Muscle of leg (tissue), 11 donors: ENCODE results near the gene WDR19. TPM values are rescaled to one million over a fixed set of nuclear protein-coding genes. Genes with fewer than 3 reads are reported as not detected.

Experiments used
- DNase-seq: peaks from one replicate; pipeline ENCODE4 v3.0.0; 2013
- H3K27ac ChIP-seq: one replicate; pipeline ENCODE4 v1.5.1; 2013; ENCODE audit warnings: mild to moderate bottlenecking, low read length, control low read depth
- H3K27me3 ChIP-seq: one replicate; pipeline ENCODE4 v1.6.1; 2013; ENCODE audit warnings: low read length; ENCODE audit not compliant: control insufficient read depth, insufficient read depth
- H3K36me3 ChIP-seq: one replicate; pipeline ENCODE4 v1.6.1; 2013; ENCODE audit warnings: low read length; ENCODE audit not compliant: control insufficient read depth, insufficient read depth
- H3K4me1 ChIP-seq: one replicate; pipeline ENCODE4 v1.6.1; 2013; ENCODE audit warnings: low read length; ENCODE audit not compliant: control insufficient read depth, insufficient read depth
- H3K4me3 ChIP-seq: one replicate; pipeline ENCODE4 v1.5.1; 2013; ENCODE audit warnings: low read length, control low read depth
- H3K9me3 ChIP-seq: replicated peaks from 2 replicates; pipeline ENCODE4 v1.6.1; 2013; ENCODE audit warnings: low read depth, low read length; ENCODE audit not compliant: control insufficient read depth
- WGBS: methylation state at CpG from one replicate; pipeline ENCODE4 v1.1.5; 2013; ENCODE audit warnings: missing lambda C conversion rate; ENCODE audit not compliant: insufficient coverage; 5-methylcytosine and 5-hydroxymethylcytosine counted together
- polyA plus RNA-seq, 8 donors: library from polyadenylated mRNA; unstranded; fragments of 120-200 nt; gene quantifications; one replicate each; pipeline versions ENCODE4 v1.2.1 to v1.2.3, GENCODE V29; 2013; ENCODE audit warnings: inconsistent platforms in 1 of 8, low replicate concordance in 1 of 8; ENCODE audit not compliant: insufficient read length in 8 of 8, insufficient read depth in 1 of 8
- total RNA-seq: library from RNA; stranded (reverse); fragments of 120-200 nt; gene quantifications from one replicate; pipeline ENCODE4 v1.2.4, GENCODE V29; 2013

WDR19 gene
- total and polyA plus RNA-seq, 9 donors, result 15.1 to 24.7 (median 18.0) TPM

- Histone ChIP-seq H3K27ac (peak overlapping the region; percentile 66), H3K27me3 (no peaks in the 10 kb centered on the region), H3K4me1 (peaks cover 9% of the 10 kb centered on the region), H3K4me3 (no peak overlapping the region), H3K36me3 (peaks cover 38% of the 10 kb centered on the region), H3K9me3 (no peaks in the 10 kb centered on the region)
- 69% methylated on average over 4 of the region's 6 CpGs for WGBS
- DNase-seq, result peak; percentile 83
Observed at GRCh38 chr4:39308611-39309010, 126.3 kb downstream of the WDR19 start.

DNA sequence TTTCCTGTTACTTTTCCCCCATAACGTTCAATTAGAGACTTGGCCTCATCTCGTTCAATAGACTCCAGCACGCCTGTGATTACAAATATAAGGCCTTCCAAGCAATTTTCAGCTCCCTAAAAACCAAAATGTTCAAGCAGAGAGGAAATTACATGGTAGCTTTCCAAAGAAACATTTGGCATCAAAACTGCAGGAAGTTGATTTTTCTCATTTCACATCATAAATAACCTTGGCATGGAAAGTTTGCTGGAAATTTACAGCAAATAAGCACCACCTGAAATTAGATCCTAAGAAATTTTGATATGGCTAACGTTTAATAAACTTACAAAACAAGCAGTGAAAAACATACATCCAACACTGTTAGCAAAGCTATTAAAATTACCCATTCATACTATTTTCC lies 130.5 kb downstream of the WDR19 start:
- H3K9me3 ChIP-seq, result no peaks in the 10 kb centered on the region
- H3K4me1 ChIP-seq, result peaks cover 10% of the 10 kb centered on the region
- no CpG with 5 or more reads among the region's 4 CpGs for WGBS
- peaks cover 49% of the 10 kb centered on the region for H3K36me3 ChIP-seq
- H3K4me3 ChIP-seq, result no peak overlapping the region
- DNase-seq, result peak; percentile 63
- no peak overlapping the region for H3K27ac ChIP-seq
- no peaks in the 10 kb centered on the region for H3K27me3 ChIP-seq

DNA sequence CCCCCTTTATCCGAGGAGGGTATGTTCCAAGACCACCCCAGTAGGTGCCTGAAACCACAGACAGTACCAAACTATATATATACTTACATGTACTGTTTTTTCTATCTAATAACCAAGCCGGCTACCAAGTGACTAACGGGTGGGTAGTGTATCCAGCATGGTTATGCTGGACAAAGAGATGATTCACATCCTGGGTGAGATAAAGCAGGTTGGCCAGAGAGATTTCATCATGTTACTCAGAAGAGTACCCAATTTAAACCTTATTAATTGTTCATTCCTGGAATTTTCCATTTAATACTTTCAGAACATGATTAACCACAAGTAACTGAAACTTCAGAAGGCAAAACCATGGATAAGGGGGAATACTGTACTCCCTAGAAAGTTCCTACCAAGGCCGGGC lies 137.3 kb downstream of the WDR19 start:
- no CpG with 5 or more reads among the region's 4 CpGs for WGBS
- DNase-seq, result no peak
- Histone ChIP-seq H3K27me3 (no peaks in the 10 kb centered on the region), H3K4me1 (no peaks in the 10 kb centered on the region), H3K36me3 (peaks cover 25% of the 10 kb centered on the region), H3K27ac (no peak overlapping the region), H3K9me3 (no peaks in the 10 kb centered on the region), H3K4me3 (no peak overlapping the region)

DNA sequence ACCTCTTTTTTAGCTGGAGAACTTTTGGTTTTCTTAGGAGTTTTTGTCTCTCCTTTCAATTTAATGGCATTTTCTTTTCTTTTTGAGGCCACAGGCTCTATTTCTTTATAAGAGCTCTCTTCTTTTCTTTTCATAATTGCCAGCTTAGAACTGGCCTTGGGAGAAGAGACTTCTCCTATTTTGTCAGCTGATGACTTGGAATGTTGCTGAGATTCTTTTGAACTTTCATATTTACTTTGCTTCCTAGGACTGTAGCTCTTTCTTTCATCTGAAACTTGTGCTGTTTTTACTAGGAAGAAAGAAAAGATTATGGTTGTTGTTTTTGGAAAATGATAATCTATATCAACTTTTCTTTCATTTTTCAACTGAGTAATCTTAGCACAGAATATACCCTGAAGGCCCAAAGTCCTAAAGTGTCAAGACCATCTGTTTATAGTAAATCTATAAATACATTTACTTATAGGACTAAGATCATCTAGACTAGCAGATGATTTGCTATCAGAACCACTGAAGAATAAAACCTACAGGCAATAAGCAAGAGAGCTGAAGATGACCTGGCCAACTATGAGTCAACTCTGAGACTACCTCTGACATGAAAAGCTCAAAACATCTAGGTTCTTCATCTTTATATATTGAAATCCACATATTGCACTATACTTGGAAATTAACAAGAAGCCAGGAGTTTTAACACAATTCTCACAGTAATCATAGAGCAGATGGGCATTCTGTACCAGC lies 138.2 kb downstream of the WDR19 start:
- no peaks in the 10 kb centered on the region for H3K4me1 ChIP-seq
- no peak overlapping the region for H3K4me3 ChIP-seq
- no peak for DNase-seq
- peaks cover 23% of the 10 kb centered on the region for H3K36me3 ChIP-seq
- H3K9me3 ChIP-seq, result no peaks in the 10 kb centered on the region
- no peak overlapping the region for H3K27ac ChIP-seq
- H3K27me3 ChIP-seq, result no peaks in the 10 kb centered on the region

DNA sequence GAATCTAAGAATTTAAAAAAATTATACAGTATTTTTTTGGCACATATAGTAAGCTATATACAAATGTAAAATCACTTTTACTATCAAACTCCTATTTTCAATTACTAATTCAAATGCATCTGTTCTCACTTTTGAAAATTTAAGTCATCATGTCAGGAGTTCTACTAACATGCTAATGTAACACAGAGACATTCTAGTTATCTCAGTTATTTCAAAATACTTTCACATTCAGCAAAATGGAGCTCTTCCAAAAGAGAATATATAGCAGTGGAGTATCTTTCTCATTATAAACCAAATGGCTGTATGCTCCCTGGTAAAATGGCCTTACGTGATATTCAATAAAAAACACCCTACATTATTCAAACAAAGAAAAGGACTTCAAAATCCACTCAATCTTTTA lies 141.5 kb downstream of the WDR19 start:
- Histone ChIP-seq H3K9me3 (no peaks in the 10 kb centered on the region), H3K4me3 (no peak overlapping the region), H3K27ac (no peak overlapping the region), H3K27me3 (no peaks in the 10 kb centered on the region), H3K4me1 (no peaks in the 10 kb centered on the region), H3K36me3 (peaks cover 8% of the 10 kb centered on the region)
- no peak for DNase-seq
- WGBS, result no CpG with 5 or more reads among the region's 1 CpG

DNA sequence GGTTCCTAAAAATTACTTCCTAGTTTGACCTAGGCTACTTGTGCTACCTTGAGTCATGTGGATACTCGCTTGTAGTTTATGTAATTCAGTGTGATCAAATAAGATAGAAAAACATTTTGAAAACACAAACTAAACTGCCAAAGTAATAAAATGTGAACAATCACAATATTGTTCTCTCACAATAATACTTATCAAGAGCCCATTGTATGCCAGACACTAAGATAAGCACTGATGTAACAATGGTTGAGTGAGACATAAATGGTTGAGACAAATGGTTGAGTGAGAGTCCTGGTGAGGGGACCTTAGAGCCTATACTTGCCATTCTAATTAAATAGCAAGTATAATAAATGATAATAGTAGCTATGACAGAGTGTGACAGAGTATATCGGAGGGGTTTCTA lies 142.1 kb downstream of the WDR19 start:
- H3K27me3 ChIP-seq, result no peaks in the 10 kb centered on the region
- no peaks in the 10 kb centered on the region for H3K9me3 ChIP-seq
- no CpG with 5 or more reads among the region's 2 CpGs for WGBS
- H3K4me3 ChIP-seq, result no peak overlapping the region
- no peaks in the 10 kb centered on the region for H3K4me1 ChIP-seq
- peaks cover 8% of the 10 kb centered on the region for H3K36me3 ChIP-seq
- H3K27ac ChIP-seq, result no peak overlapping the region
- DNase-seq, result no peak

DNA sequence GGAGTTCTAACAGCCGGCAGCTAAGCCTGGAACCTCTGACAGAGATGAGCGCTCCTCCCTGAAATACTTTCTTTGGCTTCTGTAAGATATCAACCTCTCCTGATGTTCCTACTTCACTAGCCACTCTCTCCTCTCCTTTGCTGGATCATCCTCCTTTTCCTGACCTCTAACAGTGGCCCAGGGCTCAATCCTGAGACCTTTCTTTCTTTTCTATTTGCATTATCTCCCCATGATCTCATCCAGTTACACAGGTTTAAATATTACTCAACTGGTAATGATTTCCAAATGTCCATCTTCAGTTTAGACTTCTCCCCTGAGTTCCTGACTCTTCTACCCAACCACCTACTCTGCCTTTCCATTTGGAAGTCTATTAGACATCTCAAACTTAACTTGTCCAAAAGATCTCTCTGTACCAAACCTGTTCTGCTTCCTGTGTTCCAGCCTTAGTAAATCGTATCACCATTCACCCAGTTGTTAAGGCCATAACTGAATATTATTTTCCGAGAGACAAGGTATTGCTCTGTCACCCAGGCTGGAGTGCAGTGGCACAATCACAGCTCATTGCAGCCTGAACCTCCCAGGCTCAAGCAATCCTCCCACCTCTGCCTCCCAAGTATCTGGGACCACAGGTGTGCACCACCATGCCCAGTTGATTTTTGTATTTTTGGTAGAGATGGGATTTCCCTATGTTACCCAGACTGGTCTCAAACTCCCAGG lies 142.7 kb downstream of the WDR19 start:
- DNase-seq, result no peak
- Histone ChIP-seq H3K36me3 (peaks cover 5% of the 10 kb centered on the region), H3K4me1 (no peaks in the 10 kb centered on the region), H3K4me3 (no peak overlapping the region), H3K9me3 (no peaks in the 10 kb centered on the region), H3K27me3 (no peaks in the 10 kb centered on the region), H3K27ac (no peak overlapping the region)
- 57% methylated on average over 4 of the region's 4 CpGs for WGBS

DNA sequence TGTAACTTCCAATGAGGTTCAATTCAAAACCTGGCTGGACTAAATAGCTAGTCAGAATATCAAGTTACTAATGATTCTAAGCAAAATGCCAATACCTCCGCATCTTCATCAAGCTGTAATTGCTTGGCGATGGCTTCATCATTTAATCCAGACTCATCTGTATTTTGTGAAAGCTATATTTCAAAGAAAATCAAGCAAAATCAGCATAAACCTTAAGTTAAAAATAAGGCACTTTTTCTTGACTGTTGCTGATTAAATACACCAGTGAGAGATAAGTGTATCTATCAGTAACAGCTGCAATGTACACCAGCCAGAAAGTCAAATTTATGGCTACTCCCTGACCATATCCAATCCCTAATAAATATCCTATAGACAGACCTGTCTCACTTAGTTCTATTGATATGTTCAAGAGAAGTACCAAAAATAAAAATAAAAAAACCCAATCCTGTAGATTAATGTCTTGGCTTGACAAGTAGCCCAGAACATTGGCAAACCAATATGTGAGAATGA lies 144.2 kb downstream of the WDR19 start:
- Histone ChIP-seq H3K9me3 (no peaks in the 10 kb centered on the region), H3K27ac (no peak overlapping the region), H3K4me3 (no peak overlapping the region), H3K4me1 (no peaks in the 10 kb centered on the region), H3K27me3 (no peaks in the 10 kb centered on the region), H3K36me3 (peaks cover 5% of the 10 kb centered on the region)
- no peak for DNase-seq
- WGBS, result no CpG with 5 or more reads among the region's 2 CpGs

GRCh38 chr4:39330353-39330752 lies 148.0 kb downstream of the WDR19 start:
- no peaks in the 10 kb centered on the region for H3K4me1 ChIP-seq
- H3K4me3 ChIP-seq, result no peak overlapping the region
- DNase-seq, result no peak
- no peaks in the 10 kb centered on the region for H3K9me3 ChIP-seq
- no peaks in the 10 kb centered on the region for H3K27me3 ChIP-seq
- H3K27ac ChIP-seq, result no peak overlapping the region
- no CpG with 5 or more reads among the region's 1 CpG for WGBS
- H3K36me3 ChIP-seq, result peaks cover 2% of the 10 kb centered on the region

DNA sequence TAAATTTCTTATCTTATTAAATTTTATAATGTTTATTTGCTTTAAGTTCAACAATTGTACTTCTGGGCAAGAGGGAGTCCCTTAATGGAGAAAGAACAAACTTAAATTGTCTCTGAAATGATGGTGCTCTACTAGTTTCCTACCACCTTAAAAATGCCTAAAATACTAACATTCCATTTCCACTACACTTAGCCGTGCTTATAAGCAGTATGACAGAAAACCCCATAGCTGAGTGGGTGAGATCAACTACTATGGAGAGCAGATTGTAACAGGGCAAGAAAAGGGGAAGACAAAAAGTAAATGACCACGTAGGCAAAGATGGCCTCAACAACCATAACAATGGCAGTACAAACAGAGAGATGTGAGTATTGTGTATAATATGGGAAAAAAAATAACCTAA lies 148.9 kb downstream of the WDR19 start:
- no peaks in the 10 kb centered on the region for H3K36me3 ChIP-seq

More for the DNA sequence above, 148.9 kb downstream of the WDR19 start:
- Histone ChIP-seq H3K4me1 (no peaks in the 10 kb centered on the region), H3K27me3 (no peaks in the 10 kb centered on the region), H3K27ac (no peak overlapping the region), H3K9me3 (no peaks in the 10 kb centered on the region), H3K4me3 (no peak overlapping the region)
- no peak for DNase-seq
- WGBS, result no CpG with 5 or more reads among the region's 2 CpGs
